ENCODE results near the gene OTOP3.
"Not testable (repeated sequence)": the region's sequence is repeated elsewhere in the genome, so short reads cannot be mapped to it uniquely, and the experiment has no call there.

Gene OTOP3

DNA sequence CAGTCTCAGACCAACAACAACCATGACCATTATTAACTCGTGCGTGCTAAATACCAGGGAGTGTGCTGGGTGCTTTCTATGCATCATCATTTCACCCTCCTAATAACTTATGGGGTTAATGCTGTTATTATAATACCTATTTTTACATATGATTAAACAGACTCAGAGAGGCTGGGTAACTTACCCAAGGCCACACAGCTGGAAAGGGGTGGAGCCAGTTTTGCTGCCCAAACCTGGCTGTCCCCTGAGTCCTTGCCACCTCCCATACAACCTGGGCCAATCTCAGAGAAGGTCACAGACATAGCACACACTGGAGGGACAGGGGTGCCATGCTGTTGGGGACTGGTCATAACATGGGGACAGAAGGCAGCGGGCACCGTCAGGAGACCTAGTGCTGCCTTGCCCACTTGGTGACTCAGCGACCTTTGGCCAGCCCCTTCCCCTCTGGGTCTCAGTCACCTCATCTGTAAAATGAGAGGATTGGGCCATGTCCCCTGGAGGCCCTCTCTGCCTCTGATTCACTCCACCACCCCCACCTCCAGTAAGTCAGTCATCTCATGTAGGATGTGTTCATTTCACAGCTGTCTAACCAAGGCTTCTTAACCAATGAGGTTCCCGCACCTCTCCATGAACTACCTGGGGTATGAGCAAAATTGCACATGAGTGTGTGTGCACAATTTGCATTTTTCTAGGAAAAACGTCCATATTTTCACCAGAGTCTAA is 30.9 kb upstream of the OTOP3 start:
- no peak for TF ChIP-seq CTCF (IDR thresholded peaks at IDR 0.05; ENCODE audit: low read length, missing control alignments)
- no peak overlapping the region for H3K4me3 ChIP-seq (replicated peaks; ENCODE audit: low read depth, low read length)
- no peak for DNase-seq (ENCODE audit: low read depth)

DNA sequence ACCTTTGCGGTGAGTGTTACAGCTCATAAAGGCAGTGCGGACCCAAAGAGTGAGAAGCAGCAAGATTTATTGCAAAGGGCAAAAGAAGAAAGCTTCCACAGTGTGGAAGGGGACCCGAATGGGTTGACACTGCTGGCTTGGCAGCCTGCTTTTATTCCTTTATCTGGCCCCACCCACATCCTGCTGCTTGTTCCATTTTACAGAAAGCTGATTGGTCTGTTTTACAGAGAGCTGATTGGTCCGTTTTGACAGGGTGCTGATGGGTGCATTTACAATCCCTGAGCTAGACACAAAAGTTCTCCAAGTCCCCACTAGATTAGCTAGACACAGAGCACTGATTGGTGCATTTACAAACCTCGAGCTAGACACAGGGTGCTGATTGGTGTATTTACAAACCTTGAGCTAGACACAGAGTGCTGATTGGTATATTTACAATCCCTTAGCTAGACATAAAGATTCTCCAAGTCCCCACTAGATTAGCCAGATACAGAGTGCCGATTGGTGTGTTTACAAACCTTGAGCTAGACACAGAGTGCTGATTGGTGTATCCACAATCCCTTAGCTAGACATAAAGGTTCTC is 29.4 kb upstream of the OTOP3 start:
- H3K4me3 ChIP-seq (replicated peaks; ENCODE audit: low read depth, low read length); DNase-seq (ENCODE audit: low read depth): not testable (repeated sequence)

DNA sequence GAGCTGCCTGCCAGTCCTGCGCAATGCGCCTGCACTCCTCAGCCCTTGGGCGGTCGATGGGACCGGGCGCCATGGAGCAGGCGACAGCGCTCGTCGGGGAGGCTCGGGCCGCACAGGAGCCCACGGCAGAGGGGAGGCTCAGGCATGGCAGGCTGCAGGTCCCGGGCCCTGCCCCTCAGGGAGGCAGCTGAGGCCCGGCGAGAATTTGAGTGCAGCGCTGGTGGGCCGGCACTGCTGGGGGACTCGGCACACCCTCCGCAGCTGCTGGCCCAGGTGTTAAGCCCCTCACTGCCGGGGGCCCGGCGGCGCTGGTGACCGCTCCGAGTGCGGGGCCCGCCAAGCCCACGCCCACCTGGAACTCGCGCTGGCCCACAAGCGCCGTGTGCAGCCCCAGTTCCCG is 28.7 kb upstream of the OTOP3 start:
- no peak overlapping the region for H3K4me3 ChIP-seq (replicated peaks; ENCODE audit: low read depth, low read length)
- DNase-seq (ENCODE audit: low read depth), result no peak
- TF ChIP-seq CTCF (IDR thresholded peaks at IDR 0.05; ENCODE audit: low read length, missing control alignments), result no peak

- H3K4me3 ChIP-seq (replicated peaks; ENCODE audit: low read depth, low read length); DNase-seq (ENCODE audit: low read depth): not testable (repeated sequence)
Observed at GRCh38 chr17:74909097-74909496, 26.6 kb upstream of the OTOP3 start.

DNA sequence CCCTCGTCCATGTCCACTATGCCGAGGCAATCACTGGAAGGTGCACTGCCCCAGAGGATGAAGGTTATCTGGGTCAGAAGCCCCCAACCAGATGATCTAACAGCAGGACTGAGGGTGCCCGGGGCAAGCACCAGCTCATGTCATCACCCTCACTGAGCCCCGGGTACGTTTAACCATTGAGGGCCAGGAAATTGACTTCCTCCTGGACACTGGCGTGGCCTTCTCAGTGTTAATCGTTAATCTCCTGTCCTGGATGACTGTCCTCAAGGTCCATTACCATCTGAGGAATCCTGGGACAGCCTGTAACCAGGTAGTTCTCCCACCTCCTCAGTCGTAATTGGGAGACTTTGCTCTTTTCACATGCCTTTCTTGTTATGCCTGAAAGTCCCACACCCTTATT is 24.3 kb upstream of the OTOP3 start:
- not testable (repeated sequence) for H3K4me3 ChIP-seq (replicated peaks; ENCODE audit: low read depth, low read length); DNase-seq (ENCODE audit: low read depth)

DNA sequence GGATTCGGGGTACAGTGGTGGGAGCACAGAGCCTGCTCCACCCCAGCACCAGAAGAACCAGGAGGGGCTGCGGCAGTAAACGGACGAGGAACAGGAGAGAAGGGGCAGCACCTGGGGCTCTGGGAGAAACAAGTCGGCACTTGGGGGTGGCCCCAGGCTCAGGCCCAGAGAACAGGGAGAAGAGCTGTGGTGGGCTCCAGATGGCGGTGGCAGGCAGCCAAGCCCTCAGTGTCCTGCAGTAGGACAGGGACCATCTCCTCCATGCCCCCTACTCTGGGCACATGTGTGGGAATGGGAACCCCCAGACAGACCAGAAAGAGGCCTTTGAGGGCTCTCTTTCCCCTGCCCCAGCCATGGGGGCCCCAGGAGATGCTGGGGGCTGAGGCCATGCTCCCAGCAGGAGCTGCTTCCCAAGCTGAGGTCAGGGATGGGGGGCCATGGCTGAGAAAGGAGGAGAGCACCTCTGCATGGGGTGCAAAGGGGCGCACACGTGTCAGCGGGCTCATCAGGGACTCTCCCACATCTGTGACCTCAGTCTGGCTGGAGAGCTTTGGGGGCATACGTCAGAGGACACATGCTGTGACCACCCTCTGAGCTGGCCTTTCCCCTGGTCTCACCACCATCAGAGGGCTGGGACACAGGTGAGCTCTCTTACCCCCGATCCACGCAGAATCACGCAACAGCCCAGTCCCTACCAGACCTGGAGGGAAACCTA is 19.4 kb upstream of the OTOP3 start:
- no peak for DNase-seq (ENCODE audit: low read depth)
- TF ChIP-seq CTCF (IDR thresholded peaks at IDR 0.05; ENCODE audit: low read length, missing control alignments), result no peak
- H3K4me3 ChIP-seq (replicated peaks; ENCODE audit: low read depth, low read length), result no peak overlapping the region

GRCh38 chr17:74916851-74917199 is 18.9 kb upstream of the OTOP3 start:
- DNase-seq (ENCODE audit: low read depth), result no peak
- no peak for TF ChIP-seq CTCF (IDR thresholded peaks at IDR 0.05; ENCODE audit: low read length, missing control alignments)
- no peak overlapping the region for H3K4me3 ChIP-seq (replicated peaks; ENCODE audit: low read depth, low read length)

GRCh38 chr17:74917430-74917829 is 18.3 kb upstream of the OTOP3 start:
- no peak for TF ChIP-seq CTCF (IDR thresholded peaks at IDR 0.05; ENCODE audit: low read length, missing control alignments)
- DNase-seq (ENCODE audit: low read depth), result no peak
- H3K4me3 ChIP-seq (replicated peaks; ENCODE audit: low read depth, low read length), result no peak overlapping the region

Measured in fibroblast of pulmonary artery (primary cell).